Measurements from ENCODE around the gene VARS2. TPM values are rescaled to one million over a fixed set of nuclear protein-coding genes. Genes with fewer than 3 reads are reported as not detected.

VARS2 gene
- polyA plus RNA-seq, 1 experiment: 10.3 TPM

GRCh38 chr6:30885999-30886896 lies 27.8 kb upstream of the VARS2 start:
- ChIA-PET POLR2A (interaction anchor here (1.0 kb wide), 1 partner anchor 134 kb away, joined by 3 read pairs; no protein-coding TSS in a partner anchor), CTCF (interaction anchor here (0.8 to 1.7 kb wide), 2 partner anchors 193 to 201 kb away, joined by 3 read pairs; no protein-coding TSS in a partner anchor)
- peak; percentile 26 for DNase-seq (ENCODE audit: low read depth, low spot score)
- H3K4me3 ChIP-seq (ENCODE audit: low read depth, low read length): peak overlapping the region; percentile 83
- TF ChIP-seq CTCF (IDR thresholded peaks at IDR 0.05; ENCODE audit: low read depth, low read length): no peak
- H3K27ac ChIP-seq (ENCODE audit: low read depth, low read length): peak overlapping the region; percentile 57
- H3K9me3 ChIP-seq (ENCODE audit: control insufficient read depth, insufficient read depth, low read length): no peaks in the 10 kb centered on the region; the same call in 1 of the 2 replicates
- H3K27me3 ChIP-seq (ENCODE audit: control insufficient read depth, insufficient read depth, low read length): no peaks in the 10 kb centered on the region

DNA sequence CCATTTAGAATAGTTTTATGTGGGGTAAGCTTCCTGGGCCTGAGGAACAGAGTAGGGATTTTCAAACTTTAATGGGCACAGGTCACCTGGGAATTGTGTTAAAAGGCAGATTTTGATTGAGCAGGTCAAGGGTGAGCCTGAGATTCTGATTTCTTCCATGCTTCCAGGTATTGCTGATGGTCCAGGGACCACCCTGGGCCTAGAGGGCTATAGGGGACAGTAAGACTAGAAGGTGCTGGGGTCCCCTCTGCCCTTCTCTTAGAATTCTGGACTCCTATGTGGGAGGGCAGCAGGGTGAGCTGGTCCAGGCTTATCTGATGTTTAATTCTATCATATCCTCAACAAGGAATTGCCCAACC lies 27.2 kb upstream of the VARS2 start:
- ChIA-PET POLR2A (no interaction called here), CTCF (interaction anchor here (1.0 kb wide), 1 partner anchor 200 kb away, joined by 3 read pairs; no protein-coding TSS in a partner anchor)
- no peaks in the 10 kb centered on the region for H3K27me3 ChIP-seq (ENCODE audit: control insufficient read depth, insufficient read depth, low read length)
- H3K4me3 ChIP-seq (ENCODE audit: low read depth, low read length): no peak overlapping the region
- TF ChIP-seq CTCF (IDR thresholded peaks at IDR 0.05; ENCODE audit: low read depth, low read length): no peak
- no peaks in the 10 kb centered on the region; the same call in 1 of the 2 replicates for H3K9me3 ChIP-seq (ENCODE audit: control insufficient read depth, insufficient read depth, low read length)
- DNase-seq (ENCODE audit: low read depth, low spot score): no peak
- no peak overlapping the region for H3K27ac ChIP-seq (ENCODE audit: low read depth, low read length)

- ChIA-PET POLR2A (no interaction called here), CTCF (interaction anchor here (1.0 to 2.3 kb wide), 6 partner anchors 27 to 209 kb away, joined by 3 to 5 read pairs (median 4); no protein-coding TSS in a partner anchor)
- no peaks in the 10 kb centered on the region for H3K27me3 ChIP-seq (ENCODE audit: control insufficient read depth, insufficient read depth, low read length)
- DNase-seq (ENCODE audit: low read depth, low spot score): no peak
- H3K9me3 ChIP-seq (ENCODE audit: control insufficient read depth, insufficient read depth, low read length): no peaks in the 10 kb centered on the region; the same call in 1 of the 2 replicates
- no peak overlapping the region for H3K4me3 ChIP-seq (ENCODE audit: low read depth, low read length)
- no peak overlapping the region for H3K27ac ChIP-seq (ENCODE audit: low read depth, low read length)
- no peak for TF ChIP-seq CTCF (IDR thresholded peaks at IDR 0.05; ENCODE audit: low read depth, low read length)
Observed at GRCh38 chr6:30887901-30888815, 25.9 kb upstream of the VARS2 start.

- Histone ChIP-seq H3K27me3 (ENCODE audit: control insufficient read depth, insufficient read depth, low read length) (no peaks in the 10 kb centered on the region), H3K4me3 (ENCODE audit: low read depth, low read length) (no peak overlapping the region), H3K27ac (ENCODE audit: low read depth, low read length) (no peak overlapping the region), H3K9me3 (ENCODE audit: control insufficient read depth, insufficient read depth, low read length) (no peaks in the 10 kb centered on the region; the same call in 1 of the 2 replicates)
- DNase-seq (ENCODE audit: low read depth, low spot score): no peak
- POLR2A ChIA-PET: interaction anchor here (0.6 kb wide), 1 partner anchor 202 kb away, joined by 4 read pairs; no protein-coding TSS in a partner anchor
- CTCF ChIA-PET: interaction anchor here (0.5 to 2.3 kb wide), 6 partner anchors 27 to 249 kb away, joined by 3 to 5 read pairs (median 4); no protein-coding TSS in a partner anchor
- TF ChIP-seq CTCF (IDR thresholded peaks at IDR 0.05; ENCODE audit: low read depth, low read length): no peak
Observed at GRCh38 chr6:30888816-30889495, 25.1 kb upstream of the VARS2 start.

Data from AG04450 (cell line).